NCI-H2227 (cell line): ENCODE measurements around the gene MCF2.
"Not testable (repeated sequence)": the region's sequence is repeated elsewhere in the genome, so short reads cannot be mapped to it uniquely, and the experiment has no call there.

Experiments
- DNase-seq: peaks from one replicate; lab custom pipeline; 2025; ENCODE audit not compliant: unreplicated experiment; lab: John Stamatoyannopoulos, UW

Gene MCF2

DNA sequence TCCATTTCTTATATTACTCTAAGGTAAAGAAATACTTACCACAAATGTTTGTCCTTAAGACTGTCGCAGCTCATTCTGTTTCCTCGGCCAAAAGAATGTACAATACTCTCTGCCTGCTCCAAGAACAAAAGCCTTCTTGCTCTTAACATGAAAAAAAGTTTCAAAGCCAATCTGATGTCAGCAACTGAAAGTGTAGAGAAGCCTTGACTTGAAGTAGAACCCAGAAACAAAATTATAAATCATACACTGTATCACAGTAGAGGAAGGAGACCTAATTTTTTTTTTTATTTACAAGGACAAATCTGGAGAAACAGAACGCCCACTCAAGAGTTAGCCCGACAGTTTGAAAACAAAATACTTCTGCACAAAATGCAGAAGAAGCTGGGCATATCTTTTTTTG lies at the start of gene MCF2:
Gene MCF2, minus strand, starts transcription at position 101 of the 400 bp plus-strand sequence. CDS start 56,423 bp downstream, outside the sequence.
- DNase-seq, result no peak

DNA sequence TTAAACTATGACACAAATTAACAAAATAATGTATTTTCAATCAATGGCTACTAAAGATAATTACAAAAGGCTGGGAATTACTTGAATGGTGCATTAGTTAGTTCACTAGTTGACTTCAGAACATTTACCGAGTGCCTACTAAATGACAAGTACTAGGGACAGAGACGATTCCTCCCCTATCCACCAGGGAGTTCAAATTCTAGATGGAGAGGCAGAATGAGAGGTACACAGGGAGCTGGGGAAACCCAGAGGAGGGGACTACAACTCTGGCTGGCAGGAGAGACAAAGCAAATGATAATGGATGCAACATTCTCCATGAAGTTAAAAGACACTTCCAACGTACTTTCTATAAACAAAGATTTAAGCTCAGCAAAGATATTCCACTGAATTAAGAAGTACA lies 43.1 kb upstream of the MCF2 start:
- DNase-seq, result no peak

GRCh38 chrX:139750390-139750789 lies 42.4 kb upstream of the MCF2 start:
- no peak for DNase-seq

- no peak for DNase-seq
Observed at GRCh38 chrX:139739138-139739537, 31.2 kb upstream of the MCF2 start.

GRCh38 chrX:139738581-139738980 lies 30.6 kb upstream of the MCF2 start:
- no peak for DNase-seq

- DNase-seq, result no peak
Observed at GRCh38 chrX:139736151-139736550, 28.2 kb upstream of the MCF2 start.

DNA sequence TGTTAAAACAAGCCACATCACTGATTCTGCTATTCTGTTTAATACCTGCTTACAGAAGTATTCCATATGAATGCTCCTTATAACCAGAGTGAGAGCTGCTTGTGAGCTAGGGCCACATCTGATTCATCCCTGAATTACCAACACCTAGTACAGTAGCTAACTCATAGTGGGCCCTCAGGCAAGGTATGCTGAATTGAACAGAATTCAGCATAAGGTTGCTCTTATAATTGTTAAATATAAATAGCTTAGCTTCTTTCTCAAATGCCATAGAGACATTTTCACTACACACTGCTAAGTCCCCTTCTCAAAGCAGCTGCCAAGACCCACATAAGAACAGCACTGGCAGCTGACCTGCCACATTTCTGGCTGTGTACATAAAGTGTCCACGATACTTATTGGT lies 27.0 kb upstream of the MCF2 start:
- no peak for DNase-seq

GRCh38 chrX:139725720-139726119 lies 17.8 kb upstream of the MCF2 start:
- no peak for DNase-seq

GRCh38 chrX:139724626-139725025 lies 16.7 kb upstream of the MCF2 start:
- DNase-seq, result no peak

DNA sequence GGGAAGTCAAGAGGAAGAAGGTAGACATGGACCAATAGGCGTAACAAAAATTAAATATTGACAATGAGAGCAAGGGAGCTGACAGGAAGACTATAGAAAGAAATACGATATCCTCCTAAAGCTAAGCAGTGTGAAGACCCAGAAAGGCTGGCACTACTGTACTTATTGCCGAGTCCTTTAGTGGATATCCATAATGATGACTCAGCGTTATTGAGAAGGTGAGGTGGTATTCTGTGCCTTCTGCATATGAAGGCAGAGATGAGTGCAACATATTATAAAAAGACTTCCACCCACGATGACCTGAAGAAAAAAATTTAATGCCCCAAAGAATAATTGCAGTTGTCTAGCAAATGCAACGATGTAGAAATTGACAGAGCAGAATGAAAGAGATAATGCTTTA lies 13.0 kb upstream of the MCF2 start:
- no peak for DNase-seq

- DNase-seq, result no peak
Observed at GRCh38 chrX:139720136-139720535, 12.2 kb upstream of the MCF2 start.

- no peak for DNase-seq
Observed at GRCh38 chrX:139702658-139703057, 5.3 kb downstream of the MCF2 start.

- no peak for DNase-seq
Observed at GRCh38 chrX:139692908-139693307, 15.1 kb downstream of the MCF2 start.

DNA sequence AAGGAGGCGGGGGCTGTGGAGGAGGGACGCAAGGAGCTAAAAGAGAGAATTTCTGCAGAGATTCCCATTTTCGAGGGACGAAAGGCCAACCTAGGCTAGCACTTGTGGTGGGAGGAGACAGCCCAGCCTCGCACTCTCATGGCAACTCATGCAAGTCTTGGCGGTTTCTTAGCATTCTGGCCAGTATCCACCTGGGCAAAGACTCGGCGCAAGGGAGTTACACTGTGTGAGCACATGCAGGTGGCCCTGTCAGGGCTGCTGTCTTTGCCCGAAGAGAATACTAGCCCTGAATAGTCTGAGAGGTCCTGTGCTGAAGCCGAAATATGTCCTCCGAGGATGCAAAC lies 15.5 kb downstream of the MCF2 start:
- DNase-seq, result no peak

- DNase-seq, result no peak
Observed at GRCh38 chrX:139691843-139692505, 16.0 kb downstream of the MCF2 start.

DNA sequence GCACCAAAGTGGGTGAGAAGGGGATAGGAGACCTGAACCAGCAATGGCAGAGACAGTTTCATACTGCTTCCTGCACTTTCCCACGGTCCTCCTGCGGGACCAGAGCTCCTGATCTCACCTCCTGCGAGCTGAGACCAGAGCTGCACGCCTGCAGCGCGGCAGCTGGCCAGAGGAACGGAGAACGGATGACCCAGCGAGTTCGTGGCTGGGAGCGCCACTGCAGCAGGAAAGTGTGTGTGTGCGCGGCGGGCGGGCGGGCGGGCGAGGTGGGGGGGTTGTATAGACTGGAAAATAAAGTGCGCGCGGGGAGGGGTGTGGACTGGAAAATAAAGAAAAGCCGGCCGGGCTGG lies 16.5 kb downstream of the MCF2 start:
- DNase-seq, result no peak

GRCh38 chrX:139685175-139685574 lies 22.8 kb downstream of the MCF2 start:
- not testable (repeated sequence) for DNase-seq

GRCh38 chrX:139680356-139680755 lies 27.6 kb downstream of the MCF2 start:
- no peak for DNase-seq

DNA sequence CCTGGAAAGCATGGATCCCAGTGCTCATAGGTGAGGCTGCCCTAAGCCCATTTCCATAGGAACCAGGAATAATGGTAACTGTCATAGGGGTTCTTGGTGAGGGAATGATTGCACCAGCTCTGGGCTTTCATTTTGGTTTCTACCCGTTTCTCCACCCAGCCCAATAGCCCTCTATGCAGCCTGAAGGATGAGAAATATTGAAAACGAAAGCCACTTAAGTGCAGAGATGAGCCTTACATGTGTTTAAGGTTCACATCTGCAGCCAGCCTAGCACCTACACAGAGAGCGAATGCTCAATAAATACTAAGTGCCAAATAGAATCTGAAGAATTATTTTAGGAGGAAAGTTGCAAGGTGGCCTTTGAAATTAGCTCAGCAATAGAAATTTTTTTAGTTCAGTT lies 60.4 kb downstream of the MCF2 start:
- DNase-seq, result no peak

GRCh38 chrX:139642241-139642927 lies 65.6 kb downstream of the MCF2 start:
- DNase-seq, result no peak

GRCh38 chrX:139640259-139640658 lies 67.7 kb downstream of the MCF2 start:
- no peak for DNase-seq

DNA sequence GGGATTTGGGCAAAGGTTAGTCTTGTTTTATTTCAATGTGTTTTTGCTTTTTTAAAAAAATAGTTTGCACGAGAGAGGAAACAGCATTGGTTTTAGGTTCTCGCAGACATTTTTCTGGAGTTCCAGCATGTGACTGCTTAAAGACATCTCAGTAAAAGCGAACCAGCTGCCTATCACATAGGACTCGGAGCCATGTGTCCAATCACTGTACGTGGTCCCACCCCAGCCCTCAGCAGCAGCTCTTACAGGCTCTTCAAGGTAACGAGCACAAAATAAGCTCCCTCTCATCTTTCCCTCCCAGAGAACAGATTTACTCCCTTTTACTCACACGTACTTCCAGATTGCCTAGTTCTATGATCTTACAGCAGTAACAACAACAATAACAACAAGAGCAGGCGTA lies 68.7 kb downstream of the MCF2 start:
- DNase-seq, result no peak

DNA sequence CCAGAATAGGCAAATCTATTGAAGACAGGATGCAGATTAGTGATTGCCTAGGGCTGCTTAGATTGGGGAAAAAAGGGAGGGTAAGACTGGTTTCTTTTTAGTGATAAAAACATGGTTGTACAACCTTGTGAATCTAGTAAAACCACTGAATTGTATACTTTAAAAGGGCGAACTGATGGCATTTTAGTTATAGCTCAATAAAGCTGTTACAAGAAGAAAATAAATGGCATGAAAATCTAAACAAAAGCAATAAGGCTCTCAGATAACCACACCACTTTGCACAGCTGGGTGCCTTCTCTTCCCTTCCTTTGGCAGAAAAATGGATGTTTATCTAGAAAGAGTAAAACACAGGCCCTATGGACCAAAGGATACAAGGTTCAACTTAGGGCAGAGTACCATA lies 107.9 kb downstream of the MCF2 start:
- DNase-seq, result no peak
